ENCODE results near the gene A3GALT2.

DNA sequence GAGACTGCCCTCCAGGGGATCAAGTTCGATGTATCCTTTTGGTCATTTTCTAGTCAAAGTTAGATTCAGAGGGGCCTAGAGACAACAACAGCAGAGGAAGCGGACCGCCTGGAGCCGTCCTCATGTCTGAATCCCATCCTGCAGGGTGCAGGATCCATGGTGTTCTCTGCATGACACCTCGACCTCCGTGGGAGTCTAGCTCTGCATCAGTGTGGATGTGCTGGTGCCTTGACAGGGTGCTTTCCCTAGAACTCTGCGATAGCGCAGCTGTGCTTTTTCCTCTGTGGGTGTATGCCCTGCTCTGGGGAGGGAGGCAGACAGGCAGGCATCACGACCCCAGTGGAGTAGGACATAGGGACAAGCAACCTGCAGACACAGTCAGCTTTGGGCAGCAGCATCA lies 48.2 kb upstream of the A3GALT2 start:
- TF ChIP-seq EZH2 (IDR thresholded peaks at IDR 0.05; ENCODE audit: insufficient read depth, poor library complexity, severe bottlenecking) (no peak), EZH2phosphoT487 (IDR thresholded peaks at IDR 0.05; ENCODE audit: insufficient read depth, low read depth) (no peak)
